H7 (cell line): ENCODE results near the gene C12orf50. TPM values are rescaled to one million over a fixed set of nuclear protein-coding genes. Genes with fewer than 3 reads are reported as not detected.
"Not testable (repeated sequence)": the region's sequence is repeated elsewhere in the genome, so short reads cannot be mapped to it uniquely, and the experiment has no call there.

Source experiments
- DNase-seq: peaks from one replicate; pipeline ENCODE4 v3.0.0; 2012
- H3K27me3 ChIP-seq: 2 replicates; pipeline ENCODE4 v1.6.0; 2011; ENCODE audit warnings: mild to moderate bottlenecking, low read length; ENCODE audit not compliant: control insufficient read depth, insufficient read depth
- H3K36me3 ChIP-seq: replicated peaks from 2 replicates; pipeline ENCODE4 v1.5.1; 2011; ENCODE audit warnings: low read length; ENCODE audit not compliant: control insufficient read depth, insufficient read depth
- H3K4me3 ChIP-seq: 2 replicates; pipeline ENCODE4 v1.5.1; 2011; ENCODE audit warnings: low read depth, mild to moderate bottlenecking, control low read depth, low read length, moderate library complexity; ENCODE audit not compliant: insufficient read depth
- total RNA-seq: library from RNA; depleted of rRNA; stranded (reverse); fragments of >200 nt; shearing (Covaris generic); gene quantifications from 2 replicates; pipeline ENCODE4 v1.2.3, GENCODE V29; 2014

Gene C12orf50
- total RNA-seq, 1 experiment from 2014 or later: not detected

GRCh38 chr12:88017964-88018363 lies 11.2 kb downstream of the C12orf50 start:
- no peaks in the 10 kb centered on the region for H3K36me3 ChIP-seq
- H3K4me3 ChIP-seq: no peak overlapping the region
- H3K27me3 ChIP-seq: no peaks in the 10 kb centered on the region
- DNase-seq: no peak

GRCh38 chr12:88015825-88016224 lies 13.4 kb downstream of the C12orf50 start:
- Histone ChIP-seq H3K27me3 (no peaks in the 10 kb centered on the region), H3K36me3 (no peaks in the 10 kb centered on the region), H3K4me3 (no peak overlapping the region)
- DNase-seq: no peak

- Histone ChIP-seq H3K36me3 (no peaks in the 10 kb centered on the region), H3K4me3 (no peak overlapping the region), H3K27me3 (no peaks in the 10 kb centered on the region)
- no peak for DNase-seq
These were observed 17.4 kb downstream of the C12orf50 start for GRCh38 chr12:88011755-88012154.

GRCh38 chr12:88006351-88006750 lies 22.9 kb downstream of the C12orf50 start:
- H3K4me3 ChIP-seq: no peak overlapping the region
- H3K27me3 ChIP-seq: no peaks in the 10 kb centered on the region
- no peaks in the 10 kb centered on the region for H3K36me3 ChIP-seq
- no peak for DNase-seq

GRCh38 chr12:88001327-88001726 lies 27.9 kb downstream of the C12orf50 start:
- no peak for DNase-seq
- Histone ChIP-seq H3K4me3 (no peak overlapping the region), H3K27me3 (no peaks in the 10 kb centered on the region), H3K36me3 (no peaks in the 10 kb centered on the region)

- H3K36me3 ChIP-seq: no peaks in the 10 kb centered on the region
- no peaks in the 10 kb centered on the region for H3K27me3 ChIP-seq
- DNase-seq: peak; percentile 31
- no peak overlapping the region for H3K4me3 ChIP-seq
These were observed 33.5 kb downstream of the C12orf50 start for GRCh38 chr12:87995581-87996178.

- Histone ChIP-seq H3K27me3 (no peaks in the 10 kb centered on the region), H3K4me3 (no peak overlapping the region), H3K36me3 (no peaks in the 10 kb centered on the region)
- no peak for DNase-seq
These were observed 37.7 kb downstream of the C12orf50 start for GRCh38 chr12:87991483-87991882.

GRCh38 chr12:87988534-87988933 lies 40.7 kb downstream of the C12orf50 start:
- H3K27me3 ChIP-seq: no peaks in the 10 kb centered on the region
- DNase-seq: no peak
- H3K36me3 ChIP-seq: no peaks in the 10 kb centered on the region
- no peak overlapping the region for H3K4me3 ChIP-seq

GRCh38 chr12:87985069-87985675 lies 44.0 kb downstream of the C12orf50 start:
- Histone ChIP-seq H3K36me3 (no peaks in the 10 kb centered on the region), H3K4me3 (no peak overlapping the region), H3K27me3 (no peaks in the 10 kb centered on the region)
- no peak for DNase-seq

GRCh38 chr12:87982208-87982607 lies 47.0 kb downstream of the C12orf50 start:
- H3K27me3 ChIP-seq: no peaks in the 10 kb centered on the region
- DNase-seq: no peak
- H3K4me3 ChIP-seq: no peak overlapping the region
- H3K36me3 ChIP-seq: no peaks in the 10 kb centered on the region

- no peak overlapping the region for H3K4me3 ChIP-seq
These were observed 47.7 kb downstream of the C12orf50 start for GRCh38 chr12:87981495-87981894.

GRCh38 chr12:87975879-87976278 lies 53.3 kb downstream of the C12orf50 start:
- H3K27me3 ChIP-seq: no peaks in the 10 kb centered on the region
- no peak for DNase-seq
- H3K4me3 ChIP-seq: no peak overlapping the region
- no peaks in the 10 kb centered on the region for H3K36me3 ChIP-seq

More at GRCh38 chr12:87981495-87981894, 47.7 kb downstream of the C12orf50 start:
- no peaks in the 10 kb centered on the region for H3K27me3 ChIP-seq
- no peak for DNase-seq
- no peaks in the 10 kb centered on the region for H3K36me3 ChIP-seq

GRCh38 chr12:87967871-87968270 lies 61.3 kb downstream of the C12orf50 start:
- DNase-seq: no peak
- Histone ChIP-seq H3K4me3 (no peak overlapping the region), H3K36me3 (no peaks in the 10 kb centered on the region)

GRCh38 chr12:87960566-87960965 lies 68.6 kb downstream of the C12orf50 start:
- Histone ChIP-seq H3K27me3 (no peaks in the 10 kb centered on the region), H3K36me3 (no peaks in the 10 kb centered on the region), H3K4me3 (no peak overlapping the region)
- no peak for DNase-seq

More at GRCh38 chr12:87967871-87968270, 61.3 kb downstream of the C12orf50 start:
- H3K27me3 ChIP-seq: no peaks in the 10 kb centered on the region

GRCh38 chr12:87954028-87954427 lies 75.2 kb downstream of the C12orf50 start:
- DNase-seq, H3K27me3 ChIP-seq, H3K36me3 ChIP-seq, H3K4me3 ChIP-seq: not testable (repeated sequence)
